DMS114 treated with DMSO at 0.1 percent for 48 hours (cell line): Measurements from ENCODE around the gene TBPL2.
A peak's percentile ranks its signal among the peaks of the same experiment; 100 is the strongest.
"Not testable (repeated sequence)": the region's sequence is repeated elsewhere in the genome, so short reads cannot be mapped to it uniquely, and the experiment has no call there.

Source experiments
- DNase-seq: peaks from one replicate; lab custom pipeline; 2025; ENCODE audit not compliant: unreplicated experiment; lab: John Stamatoyannopoulos, UW

Gene TBPL2

GRCh38 chr14:55411426-55412389 is 28.7 kb downstream of the TBPL2 start, which contains the start of gene ATG14:
TSS of gene ATG14 (minus strand) at chr14:55411830. CDS start at chr14:55411822, 8 bp downstream.
- DNase-seq: peak; percentile 70

DNA sequence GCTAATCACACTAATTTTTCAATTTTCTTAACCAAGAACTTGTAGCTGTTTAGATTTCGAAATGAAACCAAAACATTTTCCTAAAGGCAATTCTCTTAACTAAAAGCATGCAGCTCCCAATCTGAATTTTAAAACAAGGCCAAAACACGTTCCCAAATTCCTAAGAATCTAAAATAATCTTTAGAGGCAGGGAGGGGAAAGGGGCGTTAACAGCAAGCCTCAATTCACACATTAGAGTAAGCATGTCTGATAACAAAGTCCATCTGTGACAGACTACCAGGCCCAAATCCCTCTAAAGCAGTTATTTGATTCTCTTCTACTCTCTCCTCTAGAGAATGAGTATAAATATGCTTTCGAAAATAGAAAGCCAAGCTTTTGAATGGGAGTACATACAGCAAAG is 29.5 kb downstream of the TBPL2 start:
- DNase-seq: no peak

GRCh38 chr14:55404173-55404854 is 36.1 kb downstream of the TBPL2 start:
- DNase-seq: no peak

DNA sequence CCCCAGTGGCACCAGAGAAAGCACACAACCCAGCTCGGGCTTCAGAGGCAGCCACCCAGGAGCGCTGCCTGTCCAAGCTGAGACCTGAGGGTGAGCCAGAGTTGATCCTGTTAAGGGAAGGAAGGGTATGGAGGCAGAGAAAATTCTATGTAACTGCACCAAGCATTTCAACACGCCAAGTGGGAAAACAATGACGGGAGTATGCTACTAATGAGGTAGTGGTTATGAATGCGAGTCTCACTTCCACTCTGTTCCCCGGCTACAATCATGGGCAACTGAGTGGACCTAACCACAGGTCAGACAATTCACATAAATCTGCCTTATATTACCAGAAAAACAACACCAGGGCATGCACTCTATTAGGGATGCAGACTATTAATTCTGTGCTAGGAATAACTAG is 38.7 kb downstream of the TBPL2 start:
- no peak for DNase-seq

GRCh38 chr14:55399852-55400251 is 40.6 kb downstream of the TBPL2 start:
- no peak for DNase-seq

DNA sequence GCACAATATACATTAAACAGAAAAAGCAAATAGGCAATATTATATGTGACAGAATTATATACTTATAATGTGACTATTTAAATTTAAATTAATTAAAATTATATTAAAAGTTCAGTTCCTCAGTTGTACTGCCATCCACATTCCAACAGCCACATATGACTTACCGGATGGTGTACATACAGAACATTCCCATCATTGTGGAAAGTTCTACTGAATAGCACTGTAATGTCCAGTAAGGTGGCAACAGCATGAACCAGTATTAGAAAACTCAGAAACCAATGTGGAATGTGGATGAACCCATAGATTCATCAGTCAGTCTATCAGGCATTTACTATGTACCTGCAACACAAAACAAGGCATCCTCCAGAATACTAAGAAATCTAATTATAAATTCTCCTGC is 41.2 kb downstream of the TBPL2 start:
- DNase-seq: no peak

GRCh38 chr14:55398679-55399078 is 41.7 kb downstream of the TBPL2 start:
- DNase-seq: no peak

GRCh38 chr14:55389330-55389729 is 51.1 kb downstream of the TBPL2 start:
- no peak for DNase-seq

GRCh38 chr14:55388160-55388559 is 52.3 kb downstream of the TBPL2 start:
- no peak for DNase-seq

GRCh38 chr14:55387121-55387520 is 53.3 kb downstream of the TBPL2 start:
- no peak for DNase-seq

- no peak for DNase-seq
These were observed 54.2 kb downstream of the TBPL2 start for GRCh38 chr14:55386037-55386808.

DNA sequence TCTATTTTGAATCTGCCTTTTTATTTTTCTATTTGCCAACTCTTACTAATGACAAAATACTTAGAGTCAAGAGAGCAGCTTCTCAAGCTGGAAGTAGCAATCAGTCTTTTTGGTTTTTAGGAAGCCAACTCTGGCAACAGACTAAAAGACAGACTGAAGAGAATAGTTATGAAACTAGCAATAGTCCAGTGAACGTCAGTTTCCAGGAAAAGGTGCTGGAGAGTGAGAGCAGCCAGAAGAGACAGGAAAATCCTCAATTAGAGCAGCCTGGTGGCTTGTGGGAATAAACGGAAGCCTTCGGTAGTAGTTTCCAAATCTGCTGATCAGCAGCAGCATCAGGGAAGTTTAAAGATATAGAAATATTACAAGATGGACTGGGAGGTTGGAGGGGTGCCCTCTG is 55.9 kb downstream of the TBPL2 start:
- no peak for DNase-seq

GRCh38 chr14:55383541-55384140 is 56.8 kb downstream of the TBPL2 start:
- DNase-seq: no peak

- DNase-seq: not testable (repeated sequence)
These were observed 57.4 kb downstream of the TBPL2 start for GRCh38 chr14:55383056-55383466.

- no peak for DNase-seq
These were observed 57.9 kb downstream of the TBPL2 start for GRCh38 chr14:55382483-55382882.

DNA sequence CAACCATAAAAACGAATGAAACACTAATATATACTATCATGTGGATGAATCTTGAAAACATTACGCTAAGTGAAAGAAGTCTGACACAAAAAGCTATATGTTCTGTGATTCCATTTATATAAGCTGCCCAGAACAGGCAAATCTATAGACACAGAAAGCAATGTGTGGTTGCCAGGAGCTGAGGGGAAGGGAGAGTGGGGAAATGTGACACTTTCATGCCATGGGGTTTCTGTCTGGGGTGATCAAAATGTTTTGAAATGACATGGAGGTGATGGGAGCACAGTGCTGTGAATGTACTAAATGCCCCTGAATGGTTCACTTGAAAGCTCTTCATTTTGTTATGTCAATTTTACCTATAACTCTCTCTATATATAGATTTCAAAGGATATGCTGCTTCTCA is 58.9 kb downstream of the TBPL2 start:
- no peak for DNase-seq

DNA sequence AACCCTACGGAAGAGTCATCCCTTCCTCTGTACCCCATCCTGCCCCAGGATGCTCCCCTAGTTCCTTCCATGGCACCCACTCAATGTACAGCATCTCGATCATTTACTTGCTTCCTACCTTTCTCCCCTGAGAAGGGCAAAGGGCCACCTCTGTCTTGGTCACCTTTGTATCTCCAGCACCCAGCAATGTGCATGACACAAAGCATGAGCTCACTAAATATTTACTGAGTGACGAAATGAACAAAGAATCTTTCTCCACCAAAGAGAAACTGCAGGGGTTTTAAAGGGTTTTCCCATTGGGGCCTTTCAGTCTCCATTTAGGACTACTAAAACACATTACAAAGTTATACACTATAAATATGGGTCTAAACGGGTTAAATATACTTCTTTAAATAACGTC is 59.4 kb downstream of the TBPL2 start:
- DNase-seq: no peak

DNA sequence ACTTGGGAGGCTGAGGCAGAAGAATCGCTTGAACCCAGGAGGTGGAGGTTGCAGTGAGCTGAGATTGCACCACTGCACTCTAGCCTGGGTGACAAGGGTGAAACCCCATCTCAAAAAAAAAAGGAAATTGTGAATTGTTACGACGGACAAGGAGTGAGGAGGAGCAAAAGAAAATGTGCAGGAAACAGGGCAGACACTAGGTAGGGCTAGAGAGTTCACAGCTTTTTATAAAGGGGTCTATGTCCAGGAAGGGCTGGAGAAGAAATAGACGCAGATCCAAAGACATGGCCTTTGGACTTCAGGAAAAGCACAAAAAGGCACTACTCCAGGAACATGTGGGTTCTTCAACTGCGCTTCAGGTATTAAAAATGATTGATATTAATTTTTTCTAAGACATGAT is 63.2 kb downstream of the TBPL2 start:
- no peak for DNase-seq

DNA sequence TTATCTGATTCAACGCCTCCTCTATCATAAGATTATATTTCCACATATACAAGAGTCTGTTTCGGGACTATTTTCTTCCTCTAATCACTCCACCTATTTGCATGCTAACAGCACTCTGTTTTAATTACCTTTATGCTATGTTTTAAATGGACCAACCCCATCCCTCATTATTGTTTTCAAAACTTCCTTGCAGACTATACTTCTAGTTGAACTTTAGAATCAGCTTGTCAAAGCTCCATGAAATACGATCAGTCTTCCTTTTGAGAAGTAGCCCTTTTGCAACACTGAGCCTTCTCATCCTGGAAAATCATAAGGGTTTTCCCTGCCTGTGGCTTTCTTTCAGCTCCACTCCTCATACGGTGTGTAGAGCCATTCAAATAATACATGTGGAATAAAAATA is 65.6 kb downstream of the TBPL2 start:
- DNase-seq: no peak

DNA sequence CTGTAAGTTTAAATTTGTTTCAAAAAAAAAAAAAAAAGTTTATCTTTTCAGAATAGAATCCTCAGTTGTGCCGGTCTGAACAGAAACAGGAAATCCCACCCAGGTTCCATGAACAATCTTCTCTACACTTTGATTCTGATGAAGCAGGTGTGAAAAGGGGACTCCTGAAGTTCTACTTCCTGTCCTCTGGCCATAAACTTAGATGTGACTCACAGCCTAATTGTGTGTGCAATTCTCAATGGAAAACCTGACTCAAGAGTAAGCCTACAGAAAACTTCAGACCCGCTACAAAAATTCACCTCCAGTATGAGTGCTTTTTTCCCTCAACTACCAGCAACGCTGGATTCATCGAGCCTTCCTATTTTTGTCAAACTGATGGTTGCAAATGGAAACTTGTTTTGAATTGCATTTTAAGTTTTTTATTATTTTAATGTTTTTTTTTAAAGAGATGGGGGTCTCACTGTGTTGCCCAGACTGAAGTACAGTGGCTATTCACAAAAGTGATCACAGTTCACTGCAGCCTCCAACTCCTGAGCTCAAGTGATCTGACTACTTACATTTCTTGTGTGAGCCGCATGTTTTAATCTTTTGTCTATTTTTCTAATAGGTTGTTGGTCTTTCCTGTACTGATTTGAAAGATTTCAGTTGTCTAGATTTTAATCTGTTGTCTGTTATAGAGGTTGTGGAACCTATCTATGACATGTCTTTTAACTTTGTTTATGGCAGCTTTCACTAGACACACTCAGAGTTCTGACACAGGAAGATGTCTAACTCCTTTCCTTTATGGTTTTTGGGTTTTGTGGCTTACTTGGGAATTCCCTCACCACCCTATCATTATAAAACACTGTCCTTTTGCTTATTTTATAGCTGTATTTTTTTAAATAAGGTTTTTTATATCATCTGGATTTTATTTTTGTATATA is 66.4 kb downstream of the TBPL2 start:
- DNase-seq: no peak
